Mesenchymal stem cell (in vitro differentiated cells and primary cell): ENCODE results near the gene GRK2.
A peak's percentile ranks its signal among the peaks of the same experiment; 100 is the strongest.

Experiments used
- DNase-seq: peaks from one replicate; pipeline ENCODE4 v3.0.0-alpha.2; 2013
- H2AFZ ChIP-seq: one replicate; pipeline ENCODE4 v1.6.1; 2013; ENCODE audit warnings: low read depth, mild to moderate bottlenecking, control low read depth, inconsistent platforms, low read length, moderate library complexity
- H2AK5ac ChIP-seq: 2 replicates; pipeline ENCODE4 v1.6.1; 2013; ENCODE audit warnings: low read length, moderate library complexity, mild to moderate bottlenecking, inconsistent platforms; ENCODE audit not compliant: severe bottlenecking
- H2BK120ac ChIP-seq: one replicate; pipeline ENCODE4 v1.6.1; 2013; ENCODE audit warnings: low read depth, mild to moderate bottlenecking, inconsistent platforms, low read length, moderate library complexity
- H2BK12ac ChIP-seq, 2 experiments: one replicate each; pipeline ENCODE4 v1.6.1; 2013; ENCODE audit warnings: inconsistent platforms in 2 of 2, low read length in 2 of 2, mild to moderate bottlenecking in 2 of 2, moderate library complexity in 2 of 2, control low read depth in 1 of 2
- H2BK15ac ChIP-seq: one replicate; pipeline ENCODE4 v1.6.1; 2013; ENCODE audit warnings: mild to moderate bottlenecking, low read depth, inconsistent platforms; ENCODE audit not compliant: poor library complexity, severe bottlenecking
- H2BK5ac ChIP-seq: 2 replicates; pipeline ENCODE4 v1.6.1; 2013; ENCODE audit warnings: low read depth, mild to moderate bottlenecking, low read length, control low read depth, inconsistent platforms; ENCODE audit not compliant: poor library complexity, severe bottlenecking
- H3K14ac ChIP-seq, 2 experiments: one replicate each; pipeline ENCODE4 v1.6.1; 2013; ENCODE audit warnings: inconsistent platforms in 2 of 2, low read length in 2 of 2, control low read depth in 1 of 2, mild to moderate bottlenecking in 1 of 2, moderate library complexity in 1 of 2
- H3K18ac ChIP-seq, 2 experiments: one replicate each; pipeline ENCODE4 v1.6.1; 2013; ENCODE audit warnings: inconsistent platforms in 2 of 2, low read length in 2 of 2, control low read depth in 1 of 2, low read depth in 1 of 2, mild to moderate bottlenecking in 1 of 2
- H3K23ac ChIP-seq, 2 experiments: one replicate each; pipeline ENCODE4 v1.6.1; 2013; ENCODE audit warnings: inconsistent platforms in 2 of 2, low read length in 2 of 2, mild to moderate bottlenecking in 2 of 2, moderate library complexity in 2 of 2, control low read depth in 1 of 2
- H3K27ac ChIP-seq: 2 replicates; pipeline ENCODE4 v1.5.1; 2013; ENCODE audit warnings: mild to moderate bottlenecking, moderate library complexity, low read length, control low read depth, inconsistent platforms; ENCODE audit not compliant: poor library complexity, severe bottlenecking
- H3K27me3 ChIP-seq, 2 experiments: 2 replicates each; pipeline versions ENCODE4 v1.6.1 to v1.7.0; 2013; ENCODE audit warnings: low read length in 2 of 2, mild to moderate bottlenecking in 2 of 2, moderate library complexity in 2 of 2, control low read depth in 1 of 2, inconsistent platforms in 1 of 2; ENCODE audit not compliant: control insufficient read depth in 1 of 2, insufficient read depth in 1 of 2
- H3K36me3 ChIP-seq, 2 experiments: 2 replicates each; pipeline versions ENCODE4 v1.6.1 to v1.7.0; 2013; ENCODE audit warnings: low read length in 2 of 2, control low read depth in 1 of 2, inconsistent platforms in 1 of 2, low read depth in 1 of 2, mild to moderate bottlenecking in 1 of 2; ENCODE audit not compliant: insufficient read depth in 2 of 2, control insufficient read depth in 1 of 2
- H3K4ac ChIP-seq, 2 experiments: one replicate each; pipeline ENCODE4 v1.6.1; 2013; ENCODE audit warnings: inconsistent platforms in 2 of 2, low read length in 2 of 2, mild to moderate bottlenecking in 2 of 2, moderate library complexity in 2 of 2, control low read depth in 1 of 2, low read depth in 1 of 2
- H3K4me1 ChIP-seq: 2 replicates; pipeline ENCODE4 v1.6.1; 2013; ENCODE audit warnings: low read depth, low read length, control low read depth; ENCODE audit not compliant: control insufficient read depth, insufficient read depth
- H3K4me2 ChIP-seq: 2 replicates; pipeline ENCODE4 v1.6.1; 2013; ENCODE audit warnings: low read length, mild to moderate bottlenecking, inconsistent platforms; ENCODE audit not compliant: poor library complexity, severe bottlenecking
- H3K4me3 ChIP-seq, 2 experiments: 2 replicates each; pipeline versions ENCODE4 v1.5.1 to v1.7.0; 2013; ENCODE audit warnings: low read length in 2 of 2, mild to moderate bottlenecking in 2 of 2, control low read depth in 1 of 2, low read depth in 1 of 2; ENCODE audit not compliant: insufficient read depth in 1 of 2
- H3K79me1 ChIP-seq: replicated peaks from 2 replicates; pipeline ENCODE4 v1.6.1; 2013; ENCODE audit warnings: mild to moderate bottlenecking, control low read depth, low read length, inconsistent platforms; ENCODE audit not compliant: poor library complexity, severe bottlenecking
- H3K9ac ChIP-seq: 2 replicates; pipeline ENCODE4 v1.7.0; 2013; ENCODE audit warnings: mild to moderate bottlenecking, low read length, moderate library complexity
- H3K9me3 ChIP-seq: 2 replicates; pipeline ENCODE4 v1.7.0; 2013; ENCODE audit warnings: mild to moderate bottlenecking, low read length; ENCODE audit not compliant: control insufficient read depth
- H4K8ac ChIP-seq: one replicate; pipeline ENCODE4 v1.6.1; 2013; ENCODE audit warnings: inconsistent platforms, mild to moderate bottlenecking, low read length, moderate library complexity
- H4K91ac ChIP-seq: one replicate; pipeline ENCODE4 v1.6.1; 2013; ENCODE audit warnings: mild to moderate bottlenecking, low read length, inconsistent platforms
- WGBS: methylation state at CpG from one replicate; pipeline ENCODE4 v1.1.7; 2013; ENCODE audit warnings: mixed read lengths; 5-methylcytosine and 5-hydroxymethylcytosine counted together

Gene GRK2

DNA sequence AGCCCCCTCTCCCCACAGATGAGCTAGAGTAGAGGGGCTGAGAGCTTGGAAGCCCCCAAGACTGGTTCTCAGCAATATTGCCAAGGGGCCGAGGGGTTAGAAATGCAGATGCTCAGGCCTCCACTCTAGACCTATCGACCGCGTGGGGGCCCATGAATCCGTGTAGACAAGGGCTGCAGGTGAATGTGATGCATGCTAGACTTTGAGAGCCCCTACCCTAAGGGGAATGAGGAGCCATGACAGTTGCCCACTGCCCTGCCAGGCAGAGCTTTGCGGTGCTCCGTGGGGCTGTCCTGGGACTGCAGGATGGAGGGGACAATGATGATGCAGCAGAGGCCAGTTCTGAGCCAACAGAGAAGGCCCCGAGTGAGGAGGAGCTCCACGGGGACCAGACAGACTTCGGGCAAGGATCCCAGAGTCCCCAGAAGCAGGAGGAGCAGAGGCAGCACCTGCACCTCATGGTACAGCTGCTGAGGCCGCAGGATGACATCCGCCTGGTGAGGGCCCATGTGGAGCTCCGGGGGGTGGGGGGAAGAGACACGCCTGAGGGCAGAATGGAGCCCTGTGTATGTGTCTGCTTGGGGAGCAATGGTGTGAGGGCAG is 38.3 kb downstream of the GRK2 start:
- Histone ChIP-seq H3K9me3 (no peaks in the 10 kb centered on the region), H3K14ac (no peak overlapping the region), H3K36me3 (peaks cover 39 to 56% of the 10 kb centered on the region in 2 experiments), H2BK5ac (no peak overlapping the region), H2AFZ (no peak overlapping the region), H4K91ac (no peak overlapping the region), H3K27me3 (no peaks in the 10 kb centered on the region), H3K4me1 (peaks cover 35% of the 10 kb centered on the region), H3K4me3 (peak overlapping the region; percentile 86 to 90), H4K8ac (peak overlapping the region; percentile 83), H3K18ac (no peak overlapping the region), H3K79me1 (peaks cover 22% of the 10 kb centered on the region), H3K4ac (peak overlapping the region in 1 of 2 experiments; percentile 93), H2AK5ac (peak overlapping the region; percentile 33), H3K9ac (peak overlapping the region; percentile 82), H2BK15ac (peak overlapping the region; percentile 92), H3K4me2 (peak overlapping the region; percentile 88), H2BK120ac (no peak overlapping the region), H2BK12ac (no peak overlapping the region), H3K23ac (no peak overlapping the region), H3K27ac (no peak overlapping the region)
- WGBS = 88% methylated on average over 14 of the region's 14 CpGs
- DNase-seq = no peak

DNA sequence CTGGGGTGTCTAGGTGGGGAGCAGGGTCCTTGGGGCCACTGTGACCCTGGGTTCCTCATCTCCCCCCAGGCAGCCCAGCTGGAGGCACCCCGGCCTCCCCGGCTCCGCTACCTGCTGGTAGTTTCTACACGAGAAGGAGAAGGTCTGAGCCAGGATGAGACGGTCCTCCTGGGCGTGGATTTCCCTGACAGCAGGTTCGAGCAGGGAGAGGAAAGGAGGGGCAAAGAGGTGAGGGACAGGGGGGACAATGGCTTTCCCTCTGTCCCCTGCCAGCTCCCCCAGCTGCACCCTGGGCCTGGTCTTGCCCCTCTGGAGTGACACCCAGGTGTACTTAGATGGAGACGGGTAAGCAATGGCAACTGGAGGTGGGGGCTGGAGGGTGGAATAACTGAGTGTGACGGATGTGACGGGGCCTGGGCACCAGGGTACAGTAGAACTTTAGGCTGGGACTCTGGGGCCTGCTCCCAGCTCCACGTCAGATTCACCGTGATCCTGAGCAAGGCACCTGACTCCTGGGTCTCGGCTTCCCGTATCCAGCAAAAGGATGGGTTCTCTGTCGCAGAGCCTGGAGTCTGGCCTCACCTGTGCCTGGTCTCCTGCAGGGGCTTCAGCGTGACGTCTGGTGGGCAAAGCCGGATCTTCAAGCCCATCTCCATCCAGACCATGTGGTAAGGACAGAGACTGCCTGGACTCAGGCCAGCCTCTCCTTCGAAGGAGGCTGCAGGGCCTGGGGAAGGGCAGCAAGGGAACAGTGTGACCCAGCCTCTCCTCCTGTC is 40.7 kb downstream of the GRK2 start:
- Histone ChIP-seq H3K79me1 (peaks cover 12% of the 10 kb centered on the region), H2AFZ (no peak overlapping the region), H2BK120ac (no peak overlapping the region), H3K4me3 (no peak overlapping the region), H2BK15ac (no peak overlapping the region), H2BK5ac (no peak overlapping the region), H3K4me1 (peaks cover 24% of the 10 kb centered on the region), H2AK5ac (no peak overlapping the region), H3K9me3 (no peaks in the 10 kb centered on the region), H3K4ac (no peak overlapping the region), H2BK12ac (no peak overlapping the region), H4K8ac (no peak overlapping the region), H3K18ac (no peak overlapping the region), H3K14ac (no peak overlapping the region), H3K36me3 (peaks cover 21 to 56% of the 10 kb centered on the region in 2 experiments), H4K91ac (no peak overlapping the region), H3K27me3 (no peaks in the 10 kb centered on the region), H3K27ac (no peak overlapping the region), H3K9ac (no peak overlapping the region), H3K4me2 (no peak overlapping the region), H3K23ac (no peak overlapping the region)
- DNase-seq = no peak
- 94% methylated on average over 19 of the region's 19 CpGs for WGBS

DNA sequence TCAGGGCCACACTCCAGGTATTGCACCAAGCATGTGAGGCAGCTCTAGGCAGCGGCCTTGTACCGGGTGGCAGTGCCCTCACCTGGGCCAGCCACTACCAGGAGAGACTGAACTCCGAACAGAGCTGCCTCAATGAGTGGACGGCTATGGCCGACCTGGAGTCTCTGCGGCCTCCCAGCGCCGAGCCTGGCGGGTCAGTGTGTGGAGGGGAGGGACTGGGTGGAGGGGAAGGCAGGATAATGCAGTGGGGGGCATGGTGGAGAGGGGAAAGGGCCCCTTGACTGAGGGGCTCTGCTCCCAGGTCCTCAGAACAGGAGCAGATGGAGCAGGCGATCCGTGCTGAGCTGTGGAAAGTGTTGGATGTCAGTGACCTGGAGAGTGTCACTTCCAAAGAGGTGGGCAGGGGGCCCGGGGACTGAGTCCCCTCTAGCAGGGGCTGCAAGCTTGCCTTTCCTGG is 41.3 kb downstream of the GRK2 start:
- Histone ChIP-seq H3K18ac (no peak overlapping the region), H3K27me3 (no peaks in the 10 kb centered on the region), H3K27ac (no peak overlapping the region), H3K79me1 (peaks cover 12% of the 10 kb centered on the region), H3K36me3 (peaks cover 21 to 59% of the 10 kb centered on the region in 2 experiments), H3K4me2 (no peak overlapping the region), H4K91ac (no peak overlapping the region), H3K9me3 (no peaks in the 10 kb centered on the region), H2AK5ac (no peak overlapping the region), H2AFZ (no peak overlapping the region), H3K4ac (no peak overlapping the region), H4K8ac (no peak overlapping the region), H3K23ac (no peak overlapping the region), H3K9ac (no peak overlapping the region), H3K4me1 (peaks cover 20% of the 10 kb centered on the region), H2BK15ac (no peak overlapping the region), H3K14ac (no peak overlapping the region), H2BK120ac (no peak overlapping the region), H3K4me3 (no peak overlapping the region), H2BK5ac (no peak overlapping the region), H2BK12ac (no peak overlapping the region)
- no peak for DNase-seq
- WGBS = 84% methylated on average over 12 of the region's 12 CpGs

DNA sequence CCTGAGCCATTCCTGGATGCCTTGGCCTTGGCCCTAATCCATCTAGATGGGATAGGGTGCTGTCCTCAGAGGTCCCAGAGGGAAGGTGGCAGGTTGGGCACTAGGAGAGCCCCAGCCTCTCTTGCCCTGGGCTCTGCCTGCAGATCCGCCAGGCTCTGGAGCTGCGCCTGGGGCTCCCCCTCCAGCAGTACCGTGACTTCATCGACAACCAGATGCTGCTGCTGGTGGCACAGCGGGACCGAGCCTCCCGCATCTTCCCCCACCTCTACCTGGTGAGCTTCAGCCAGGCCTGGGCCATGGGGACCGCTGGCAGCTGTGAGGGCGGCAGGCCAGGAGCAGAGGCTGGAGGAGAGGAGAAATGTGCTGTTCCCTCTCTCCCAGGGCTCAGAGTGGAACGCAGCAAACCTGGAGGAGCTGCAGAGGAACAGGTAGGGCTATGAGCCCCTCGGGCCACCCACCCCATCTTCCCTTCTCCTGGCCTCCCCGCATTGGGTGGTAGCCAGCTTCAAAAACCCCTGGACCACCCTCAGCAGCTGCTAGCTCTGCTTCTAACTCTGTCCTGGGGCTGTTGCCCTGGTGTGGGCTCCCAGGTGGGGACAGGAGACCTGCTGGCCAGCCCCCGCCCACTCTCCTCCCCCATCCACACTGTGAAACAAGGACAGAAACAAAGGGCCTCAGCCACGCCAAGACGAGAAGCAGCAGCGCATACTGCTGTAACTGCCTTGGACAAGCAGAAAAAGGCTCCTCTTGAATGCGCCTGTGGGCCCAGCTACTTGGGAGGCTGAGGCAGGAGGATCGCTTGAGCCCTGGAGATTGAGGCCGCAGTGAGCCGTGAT is 42.0 kb downstream of the GRK2 start:
- no peaks in the 10 kb centered on the region for H3K9me3 ChIP-seq
- no peak overlapping the region for H4K8ac ChIP-seq
- peak overlapping the region; percentile 35 for H4K91ac ChIP-seq
- H3K4ac ChIP-seq = no peak overlapping the region
- no peak overlapping the region for H3K23ac ChIP-seq
- no peak overlapping the region for H2AK5ac ChIP-seq
- no peak for DNase-seq
- no peak overlapping the region for H3K27ac ChIP-seq
- H3K9ac ChIP-seq = no peak overlapping the region
- no peak overlapping the region for H2AFZ ChIP-seq
- WGBS = 94% methylated on average over 18 of the region's 20 CpGs
- H2BK12ac ChIP-seq = no peak overlapping the region
- H2BK5ac ChIP-seq = no peak overlapping the region
- H3K18ac ChIP-seq = no peak overlapping the region
- no peak overlapping the region for H3K4me2 ChIP-seq
- no peak overlapping the region for H3K14ac ChIP-seq
- H3K27me3 ChIP-seq = no peaks in the 10 kb centered on the region
- no peak overlapping the region for H3K4me3 ChIP-seq
- H2BK15ac ChIP-seq = no peak overlapping the region
- H3K4me1 ChIP-seq = peaks cover 14% of the 10 kb centered on the region
- H3K79me1 ChIP-seq = peaks cover 12% of the 10 kb centered on the region
- H3K36me3 ChIP-seq = peaks cover 21 to 59% of the 10 kb centered on the region in 2 experiments
- no peak overlapping the region for H2BK120ac ChIP-seq
